Measurements from ENCODE around the gene LPP.

GRCh38 chr3:188192034-188192433 lies 38.1 kb downstream of the LPP start:
- no peak for TF ChIP-seq POLR2A (IDR thresholded peaks at IDR 0.05; ENCODE audit: low read depth, low read length)
- no peak for TF ChIP-seq TAF1 (IDR thresholded peaks at IDR 0.05; ENCODE audit: borderline replicate concordance, low read depth, low read length)
- TF ChIP-seq POLR2AphosphoS5 (IDR thresholded peaks at IDR 0.05; ENCODE audit: low read depth, low read length): no peak
